ENCODE results near the gene CEP95. TPM values are rescaled to one million over a fixed set of nuclear protein-coding genes. Genes with fewer than 3 reads are reported as not detected.

The CEP95 gene
- total and polyA plus RNA-seq, 10 of the 15 experiments (the other 5 are each of a cell fraction or from before 2014, with no cell fraction given): 17.7 to 54.9 (median 29.6) TPM

- intact Hi-C loops (cut with micrococcal nuclease; ENCODE audit: unreplicated experiment): no loop called here
- in situ Hi-C loops (cut with MboI): no loop called here
These were observed 65.0 kb downstream of the CEP95 start for GRCh38 chr17:64571746-64572145.

More at GRCh38 chr17:64571746-64572145, 65.0 kb downstream of the CEP95 start:
- Histone ChIP-seq H3K79me2 (ENCODE audit: control insufficient read depth, insufficient read depth, low read length) (no peaks in the 10 kb centered on the region), H3K36me3 (ENCODE audit: control insufficient read depth in 2 of 2, insufficient read depth in 2 of 2, low read length in 1 of 2) (peaks cover 0 to 6% of the 10 kb centered on the region in 2 experiments; a peak in 1 of 4 replicates), H3K4me1 (ENCODE audit: control insufficient read depth, insufficient read depth, low read length) (no peaks in the 10 kb centered on the region), H4K20me1 (ENCODE audit: control insufficient read depth, insufficient read depth) (no peaks in the 10 kb centered on the region), H3K9me3 (replicated peaks; ENCODE audit: control insufficient read depth, insufficient read depth, low read length) (no peaks in the 10 kb centered on the region), H3K4me2 (ENCODE audit: control insufficient read depth, insufficient read depth) (no peak overlapping the region), H3K9ac (ENCODE audit: control insufficient read depth, insufficient read depth, low read length) (no peak overlapping the region), H3K27ac (ENCODE audit: control insufficient read depth, insufficient read depth) (no peak overlapping the region), H3K27me3 (replicated peaks in 1 of 2; ENCODE audit: control insufficient read depth in 2 of 2, insufficient read depth in 2 of 2, low read length in 1 of 2) (no peaks in the 10 kb centered on the region), H3K4me3 (no peak overlapping the region), H2AFZ (ENCODE audit: control insufficient read depth, low read depth, low read length) (no peak overlapping the region)
- no peak for ATAC-seq
- RAD21 ChIA-PET (ENCODE audit: unreplicated experiment): no interaction called here
- CTCF ChIA-PET: interaction anchor here (1.1 kb wide), 2 partner anchors 10 to 28 kb away, joined by 3 to 7 read pairs; no protein-coding TSS in a partner anchor
- FAIRE-seq: no peak
- DNase-seq (ENCODE audit: low read depth, low spot score): no peak
- POLR2A ChIA-PET: no interaction called here
- TF ChIP-seq GATAD2B (conservative IDR thresholded peaks at IDR 0.05; ENCODE audit: low read depth) (no peak), SIN3A (IDR thresholded peaks at IDR 0.05; ENCODE audit: low read depth, low read length) (no peak), IKZF2 (IDR thresholded peaks at IDR 0.05) (no peak), CBX5 (IDR thresholded peaks at IDR 0.05; ENCODE audit: low read depth) (no peak), TCF7 (IDR thresholded peaks at IDR 0.05; ENCODE audit: borderline replicate concordance) (no peak), NR2C2 (IDR thresholded peaks at IDR 0.05; ENCODE audit: borderline replicate concordance, control insufficient read depth, insufficient read length, low read depth) (no peak)
- TF ChIP-seq, protein P1, sequence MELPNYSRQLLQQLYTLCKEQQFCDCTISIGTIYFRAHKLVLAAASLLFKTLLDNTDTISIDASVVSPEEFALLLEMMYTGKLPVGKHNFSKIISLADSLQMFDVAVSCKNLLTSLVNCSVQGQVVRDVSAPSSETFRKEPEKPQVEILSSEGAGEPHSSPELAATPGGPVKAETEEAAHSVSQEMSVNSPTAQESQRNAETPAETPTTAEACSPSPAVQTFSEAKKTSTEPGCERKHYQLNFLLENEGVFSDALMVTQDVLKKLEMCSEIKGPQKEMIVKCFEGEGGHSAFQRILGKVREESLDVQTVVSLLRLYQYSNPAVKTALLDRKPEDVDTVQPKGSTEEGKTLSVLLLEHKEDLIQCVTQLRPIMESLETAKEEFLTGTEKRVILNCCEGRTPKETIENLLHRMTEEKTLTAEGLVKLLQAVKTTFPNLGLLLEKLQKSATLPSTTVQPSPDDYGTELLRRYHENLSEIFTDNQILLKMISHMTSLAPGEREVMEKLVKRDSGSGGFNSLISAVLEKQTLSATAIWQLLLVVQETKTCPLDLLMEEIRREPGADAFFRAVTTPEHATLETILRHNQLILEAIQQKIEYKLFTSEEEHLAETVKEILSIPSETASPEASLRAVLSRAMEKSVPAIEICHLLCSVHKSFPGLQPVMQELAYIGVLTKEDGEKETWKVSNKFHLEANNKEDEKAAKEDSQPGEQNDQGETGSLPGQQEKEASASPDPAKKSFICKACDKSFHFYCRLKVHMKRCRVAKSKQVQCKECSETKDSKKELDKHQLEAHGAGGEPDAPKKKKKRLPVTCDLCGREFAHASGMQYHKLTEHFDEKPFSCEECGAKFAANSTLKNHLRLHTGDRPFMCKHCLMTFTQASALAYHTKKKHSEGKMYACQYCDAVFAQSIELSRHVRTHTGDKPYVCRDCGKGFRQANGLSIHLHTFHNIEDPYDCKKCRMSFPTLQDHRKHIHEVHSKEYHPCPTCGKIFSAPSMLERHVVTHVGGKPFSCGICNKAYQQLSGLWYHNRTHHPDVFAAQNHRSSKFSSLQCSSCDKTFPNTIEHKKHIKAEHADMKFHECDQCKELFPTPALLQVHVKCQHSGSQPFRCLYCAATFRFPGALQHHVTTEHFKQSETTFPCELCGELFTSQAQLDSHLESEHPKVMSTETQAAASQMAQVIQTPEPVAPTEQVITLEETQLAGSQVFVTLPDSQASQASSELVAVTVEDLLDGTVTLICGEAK (IDR thresholded peaks at IDR 0.05; ENCODE audit: borderline replicate concordance): no peak
- TF ChIP-seq, protein P2, sequence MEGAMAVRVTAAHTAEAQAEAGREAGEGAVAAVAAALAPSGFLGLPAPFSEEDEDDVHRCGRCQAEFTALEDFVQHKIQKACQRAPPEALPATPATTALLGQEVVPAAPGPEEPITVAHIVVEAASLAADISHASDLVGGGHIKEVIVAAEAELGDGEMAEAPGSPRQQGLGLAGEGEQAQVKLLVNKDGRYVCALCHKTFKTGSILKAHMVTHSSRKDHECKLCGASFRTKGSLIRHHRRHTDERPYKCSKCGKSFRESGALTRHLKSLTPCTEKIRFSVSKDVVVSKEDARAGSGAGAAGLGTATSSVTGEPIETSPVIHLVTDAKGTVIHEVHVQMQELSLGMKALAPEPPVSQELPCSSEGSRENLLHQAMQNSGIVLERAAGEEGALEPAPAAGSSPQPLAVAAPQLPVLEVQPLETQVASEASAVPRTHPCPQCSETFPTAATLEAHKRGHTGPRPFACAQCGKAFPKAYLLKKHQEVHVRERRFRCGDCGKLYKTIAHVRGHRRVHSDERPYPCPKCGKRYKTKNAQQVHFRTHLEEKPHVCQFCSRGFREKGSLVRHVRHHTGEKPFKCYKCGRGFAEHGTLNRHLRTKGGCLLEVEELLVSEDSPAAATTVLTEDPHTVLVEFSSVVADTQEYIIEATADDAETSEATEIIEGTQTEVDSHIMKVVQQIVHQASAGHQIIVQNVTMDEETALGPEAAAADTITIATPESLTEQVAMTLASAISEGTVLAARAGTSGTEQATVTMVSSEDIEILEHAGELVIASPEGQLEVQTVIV (IDR thresholded peaks at IDR 0.05; ENCODE audit: borderline replicate concordance, partially characterized antibody): no peak
- no TSS peak for BruUV-seq (replicated peaks)
- SMC1A ChIA-PET (ENCODE audit: uncharacterized antibody, unreplicated experiment): interaction anchor here (0.6 to 1.3 kb wide), 2 partner anchors 11 to 27 kb away, joined by 3 to 4 read pairs; no protein-coding TSS in a partner anchor
- 100% methylated on average over 6 of the region's 6 CpGs for WGBS (ENCODE audit: insufficient coverage, insufficient replicate concordance, low lambda C conversion rate, missing lambda C conversion rate)

All from GM12878 (cell line).